Naive thymus-derived CD4-positive, alpha-beta T cell (primary cell): ENCODE data around the gene C9orf152. TPM values are rescaled to one million over a fixed set of nuclear protein-coding genes. Genes with fewer than 3 reads are reported as not detected.

Experiments
- ATAC-seq: fragments of 150-1000 bp; cut with Tn5 transposase; 2 replicates; pipeline ENCODE4 v1.10.0; 2021; ENCODE audit warnings: mild to moderate bottlenecking, moderate library complexity
- CTCF ChIA-PET: fragments of 350-600 bp; sonication (Branson Sonifier 250); formaldehyde crosslinking; loops from one replicate; lab custom pipeline; 2021; ENCODE audit warnings: antibody characterized with exemption; lab: Charles Lee
- POLR2A ChIA-PET: fragments of 350-600 bp; sonication (Branson Sonifier 250); formaldehyde crosslinking; loops from one replicate; lab custom pipeline; 2021; ENCODE audit warnings: antibody characterized with exemption, inconsistent platforms; lab: Charles Lee
- DNase-seq, 9 donors: peaks; one replicate each; pipeline versions ENCODE4 v3.0.0 to v3.0.0-alpha.2; 2020 to 2022; ENCODE audit warnings: mixed read lengths in 1 of 9
- H3K27ac ChIP-seq: one replicate; pipeline ENCODE4 v1.7.0; 2013; ENCODE audit warnings: mild to moderate bottlenecking, low read depth, low read length, moderate library complexity
- H3K27me3 ChIP-seq, 2 donors: one replicate each; pipeline ENCODE4 v1.7.0; 2013; ENCODE audit warnings: low read length in 2 of 2, mild to moderate bottlenecking in 2 of 2, moderate library complexity in 2 of 2; ENCODE audit not compliant: control insufficient read depth in 2 of 2, insufficient read depth in 2 of 2
- H3K36me3 ChIP-seq, 3 experiments: 1 replicate in 2 of 3; 2 replicates in 1 of 3; pipeline ENCODE4 v1.7.0; 2013; ENCODE audit warnings: low read length in 3 of 3, mild to moderate bottlenecking in 3 of 3, moderate library complexity in 1 of 3; ENCODE audit not compliant: insufficient read depth in 3 of 3, control insufficient read depth in 2 of 3
- H3K4me1 ChIP-seq, 2 donors: one replicate each; pipeline ENCODE4 v1.7.0; 2013; ENCODE audit warnings: low read length in 2 of 2, mild to moderate bottlenecking in 2 of 2, moderate library complexity in 1 of 2; ENCODE audit not compliant: control insufficient read depth in 2 of 2, insufficient read depth in 2 of 2
- H3K4me3 ChIP-seq: 2 replicates; pipeline ENCODE4 v1.7.0; 2013; ENCODE audit warnings: mild to moderate bottlenecking, low read length
- H3K9me3 ChIP-seq, 3 experiments: 1 replicate in 2 of 3; 2 replicates in 1 of 3; pipeline ENCODE4 v1.7.0; 2013; ENCODE audit warnings: low read length in 3 of 3; ENCODE audit not compliant: control insufficient read depth in 2 of 3
- H3K27ac Mint-ChIP-seq, 9 donors: one replicate each; pipeline ENCODE4 v1.8.0; 2020 to 2022; ENCODE audit warnings: mixed read lengths in 9 of 9, mild to moderate bottlenecking in 8 of 9, moderate library complexity in 5 of 9, inconsistent platforms in 2 of 9
- H3K27me3 Mint-ChIP-seq, 5 donors: one replicate each; pipeline ENCODE4 v1.8.0; 2021 to 2022; ENCODE audit warnings: mixed read lengths in 5 of 5, mild to moderate bottlenecking in 1 of 5
- H3K36me3 Mint-ChIP-seq, 5 donors: one replicate each; pipeline ENCODE4 v1.8.0; 2020 to 2022; ENCODE audit warnings: mixed read lengths in 5 of 5, mild to moderate bottlenecking in 3 of 5, inconsistent platforms in 1 of 5
- H3K4me1 Mint-ChIP-seq, 7 donors: one replicate each; pipeline ENCODE4 v1.8.0; 2020 to 2022; ENCODE audit warnings: mixed read lengths in 7 of 7, mild to moderate bottlenecking in 3 of 7, inconsistent platforms in 1 of 7
- H3K4me3 Mint-ChIP-seq, 10 donors: one replicate each; pipeline ENCODE4 v1.8.0; 2020 to 2022; ENCODE audit warnings: mild to moderate bottlenecking in 10 of 10, mixed read lengths in 10 of 10, moderate library complexity in 6 of 10, inconsistent platforms in 2 of 10
- H3K9me3 Mint-ChIP-seq, 11 donors: one replicate each; pipeline ENCODE4 v1.8.0; 2020 to 2022; ENCODE audit warnings: mixed read lengths in 11 of 11, mild to moderate bottlenecking in 4 of 11, inconsistent platforms in 1 of 11, moderate library complexity in 1 of 11
- intact Hi-C, 2 donors: fragments of 100-400 bp; cut with micrococcal nuclease; formaldehyde crosslinking; loops; one replicate each; pipeline ENCODE4 v1.15.1; 2023
- polyA plus RNA-seq, 2 donors: library from polyadenylated mRNA; unstranded; fragments of 300-500 nt; fragmentation: Illumina TruSeq; gene quantifications; one replicate each; pipeline ENCODE4 v1.2.3, GENCODE V29; 2021
- total RNA-seq, 6 experiments: library from RNA in 5 of 6; stranded (reverse) in 5 of 6; gene quantifications; 1 replicate in 5 of 6; 2 replicates in 1 of 6; pipeline ENCODE4 v1.2.3 and lab custom pipeline; 2021 to 2026

Gene C9orf152
- total and polyA plus RNA-seq, 7 experiments from 2014 or later = not detected

DNA sequence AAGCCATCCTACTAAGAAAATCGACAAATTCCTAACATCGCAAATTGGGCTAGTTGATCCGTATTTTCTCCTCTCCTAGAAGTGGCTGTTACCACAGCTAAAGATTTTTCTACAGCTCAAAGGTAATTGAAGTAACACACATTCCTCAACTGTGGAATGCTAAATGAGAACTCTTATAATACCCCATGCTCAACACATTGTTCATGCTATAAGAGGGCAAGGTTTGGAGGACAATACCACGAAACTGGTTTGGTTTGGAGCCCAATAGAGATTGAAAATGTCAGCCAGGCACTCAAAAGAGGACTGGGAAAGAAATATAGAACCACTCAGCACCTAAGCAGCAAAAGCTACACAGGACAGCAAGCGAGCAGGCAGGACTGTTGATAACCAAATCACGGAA lies 38.3 kb upstream of the C9orf152 start:
- H3K36me3 ChIP-seq = peaks cover 0 to 21% (median 7%) of the 10 kb centered on the region in 3 experiments
- H3K4me3 Mint-ChIP-seq = no peak overlapping the region
- CTCF ChIA-PET = no interaction called here
- DNase-seq (no peak), ATAC-seq (no peak)
- H3K27ac ChIP-seq = no peak overlapping the region
- H3K27me3 Mint-ChIP-seq = no peaks in the 10 kb centered on the region
- peaks cover 0 to 28% (median 0%) of the 10 kb centered on the region in 7 donors for H3K4me1 Mint-ChIP-seq
- POLR2A ChIA-PET = no interaction called here
- H3K4me1 ChIP-seq = no peaks in the 10 kb centered on the region
- intact Hi-C loops = no loop called here
- H3K4me3 ChIP-seq = no peak overlapping the region
- peaks cover 0 to 4% (median 0%) of the 10 kb centered on the region in 11 donors for H3K9me3 Mint-ChIP-seq
- H3K27ac Mint-ChIP-seq = no peak overlapping the region
- peaks cover 7 to 43% (median 19%) of the 10 kb centered on the region in 5 donors for H3K36me3 Mint-ChIP-seq
- H3K27me3 ChIP-seq = no peaks in the 10 kb centered on the region
- H3K9me3 ChIP-seq = no peaks in the 10 kb centered on the region

DNA sequence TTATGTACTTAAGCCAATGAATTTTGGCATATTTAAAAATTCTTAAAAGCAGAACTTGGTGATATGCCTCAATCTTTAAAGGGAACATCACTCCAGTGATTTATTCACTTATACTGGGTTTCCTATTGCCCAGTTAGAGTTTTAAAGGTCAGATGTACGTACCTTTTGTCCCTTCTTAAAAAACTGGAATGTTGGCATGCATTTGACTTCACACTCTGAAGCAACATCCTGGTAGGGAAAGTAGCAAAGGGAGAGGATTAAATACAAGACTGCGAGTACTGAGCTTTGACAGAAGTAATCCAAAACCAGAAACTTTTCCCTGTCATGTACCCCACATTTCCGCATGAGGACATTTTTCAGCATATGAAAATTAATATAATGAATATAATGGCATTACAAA lies 36.7 kb upstream of the C9orf152 start:
- Histone ChIP-seq H3K4me1 (no peaks in the 10 kb centered on the region), H3K27me3 (no peaks in the 10 kb centered on the region), H3K4me3 (no peak overlapping the region), H3K36me3 (peaks cover 0 to 12% (median 7%) of the 10 kb centered on the region in 3 experiments), H3K9me3 (no peaks in the 10 kb centered on the region), H3K27ac (no peak overlapping the region)
- CTCF ChIA-PET = no interaction called here
- intact Hi-C loops = no loop called here
- ATAC-seq (no peak), DNase-seq (no peak)
- Mint-ChIP-seq H3K4me1 (peaks cover 0 to 15% (median 0%) of the 10 kb centered on the region in 7 donors), H3K9me3 (peaks cover 0 to 4% (median 0%) of the 10 kb centered on the region in 11 donors), H3K36me3 (peaks cover 7 to 35% (median 18%) of the 10 kb centered on the region in 5 donors), H3K27me3 (no peaks in the 10 kb centered on the region), H3K27ac (no peak overlapping the region), H3K4me3 (no peak overlapping the region)
- POLR2A ChIA-PET = no interaction called here

DNA sequence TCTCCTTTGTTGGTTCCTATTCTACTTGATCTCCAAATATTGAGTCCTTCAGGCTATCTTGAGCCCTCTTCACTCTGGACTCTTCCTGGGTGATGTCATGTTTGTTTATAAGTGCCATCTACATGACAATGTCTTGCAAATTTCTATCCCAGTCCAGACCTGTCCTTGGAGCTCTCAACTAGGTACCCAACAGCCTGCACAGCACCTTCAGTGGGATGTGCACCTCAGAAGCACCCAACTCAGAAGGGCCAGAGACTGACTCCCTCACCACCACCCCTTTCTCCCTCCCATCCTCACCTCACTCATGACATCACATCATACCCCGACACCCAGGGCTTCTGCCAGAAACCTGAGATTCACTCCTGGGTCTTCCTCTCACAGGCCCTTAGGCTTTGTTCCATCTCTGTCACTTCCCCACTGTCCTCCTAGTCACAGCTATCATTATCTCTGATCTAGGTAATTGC lies 33.9 kb upstream of the C9orf152 start:
- Mint-ChIP-seq H3K4me3 (no peak overlapping the region), H3K9me3 (peaks cover 0 to 4% (median 0%) of the 10 kb centered on the region in 11 donors), H3K4me1 (peaks cover 0 to 5% (median 0%) of the 10 kb centered on the region in 7 donors), H3K36me3 (peaks cover 7 to 24% (median 18%) of the 10 kb centered on the region in 5 donors), H3K27ac (no peak overlapping the region), H3K27me3 (no peaks in the 10 kb centered on the region)
- H3K27ac ChIP-seq = no peak overlapping the region
- H3K36me3 ChIP-seq = peaks cover 0 to 9% (median 7%) of the 10 kb centered on the region in 3 experiments
- H3K9me3 ChIP-seq = no peaks in the 10 kb centered on the region
- ChIA-PET POLR2A (no interaction called here), CTCF (no interaction called here)
- DNase-seq (no peak), ATAC-seq (no peak)
- H3K4me3 ChIP-seq = no peak overlapping the region
- H3K27me3 ChIP-seq = no peaks in the 10 kb centered on the region
- no peaks in the 10 kb centered on the region for H3K4me1 ChIP-seq
- intact Hi-C loops = no loop called here

DNA sequence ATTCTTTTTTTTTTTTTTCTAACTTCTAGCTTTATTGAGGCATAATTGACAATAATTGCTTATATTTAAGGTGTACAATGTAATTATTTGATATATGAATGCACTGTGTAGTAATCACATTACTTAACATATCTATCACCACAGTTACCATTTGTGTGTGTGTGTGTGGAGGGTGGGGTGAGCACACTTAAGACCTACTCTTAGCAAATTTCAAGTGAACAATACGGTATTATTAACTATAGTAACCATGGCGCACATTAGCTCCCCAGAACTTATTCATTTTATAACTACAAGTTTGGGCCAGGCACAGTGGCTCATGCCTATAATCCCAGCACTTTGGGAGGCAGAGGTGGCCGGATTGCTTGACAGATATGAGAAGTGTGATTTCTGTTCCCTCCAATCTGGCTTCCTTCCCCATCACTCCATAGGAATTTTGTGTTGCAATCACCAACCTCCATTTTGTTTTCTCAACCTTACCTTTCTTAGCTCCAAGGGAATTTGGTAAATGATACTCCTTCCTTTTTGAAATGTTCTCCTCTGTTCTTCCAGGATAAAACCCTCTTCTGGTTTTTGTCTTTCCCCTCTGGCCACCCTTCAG lies 33.4 kb upstream of the C9orf152 start:
- no peak for DNase-seq
- no peak for ATAC-seq
- Mint-ChIP-seq H3K27me3 (peaks cover 0 to 3% (median 0%) of the 10 kb centered on the region in 5 donors), H3K4me1 (peaks cover 0 to 2% (median 0%) of the 10 kb centered on the region in 7 donors), H3K36me3 (peaks cover 7 to 19% (median 14%) of the 10 kb centered on the region in 5 donors), H3K4me3 (no peak overlapping the region), H3K27ac (no peak overlapping the region), H3K9me3 (peaks cover 0 to 4% (median 0%) of the 10 kb centered on the region in 11 donors)
- Histone ChIP-seq H3K27ac (no peak overlapping the region), H3K4me3 (no peak overlapping the region), H3K36me3 (peaks cover 0 to 7% (median 5%) of the 10 kb centered on the region in 3 experiments), H3K4me1 (no peaks in the 10 kb centered on the region), H3K27me3 (no peaks in the 10 kb centered on the region), H3K9me3 (no peaks in the 10 kb centered on the region)
- ChIA-PET CTCF (no interaction called here), POLR2A (no interaction called here)
- intact Hi-C loops = no loop called here

DNA sequence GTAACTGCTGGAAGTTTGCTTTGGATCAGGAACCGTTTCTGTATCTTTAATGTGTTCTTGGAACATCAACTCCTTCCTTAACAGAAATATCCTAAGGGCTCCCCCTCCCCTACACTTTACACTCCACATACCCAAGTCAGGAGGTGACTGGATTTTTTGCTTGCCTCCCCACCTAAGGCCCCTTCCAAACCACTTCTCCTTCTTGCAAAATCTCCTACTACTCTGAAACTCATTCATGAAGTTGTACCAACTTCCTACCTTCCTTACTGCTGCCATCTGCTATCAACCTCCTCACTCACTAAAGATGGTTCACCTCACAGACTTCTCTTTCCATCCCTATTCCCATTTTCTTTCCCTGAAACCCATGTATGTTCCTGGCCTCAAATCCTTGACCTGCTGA lies 32.2 kb upstream of the C9orf152 start:
- POLR2A ChIA-PET = no interaction called here
- intact Hi-C loops = no loop called here
- no peak for ATAC-seq
- DNase-seq = no peak
- CTCF ChIA-PET = no interaction called here
- H3K36me3 Mint-ChIP-seq = peaks cover 7 to 16% (median 11%) of the 10 kb centered on the region in 5 donors
- H3K9me3 ChIP-seq = no peaks in the 10 kb centered on the region
- no peak overlapping the region for H3K4me3 ChIP-seq
- no peak overlapping the region for H3K4me3 Mint-ChIP-seq
- no peaks in the 10 kb centered on the region for H3K4me1 ChIP-seq
- no peak overlapping the region for H3K27ac Mint-ChIP-seq
- H3K9me3 Mint-ChIP-seq = peaks cover 0 to 4% (median 0%) of the 10 kb centered on the region in 11 donors
- peaks cover 0 to 5% (median 0%) of the 10 kb centered on the region in 5 donors for H3K27me3 Mint-ChIP-seq
- H3K36me3 ChIP-seq = peaks cover 0 to 7% (median 0%) of the 10 kb centered on the region in 3 experiments
- no peak overlapping the region for H3K27ac ChIP-seq
- no peaks in the 10 kb centered on the region for H3K4me1 Mint-ChIP-seq
- H3K27me3 ChIP-seq = no peaks in the 10 kb centered on the region

DNA sequence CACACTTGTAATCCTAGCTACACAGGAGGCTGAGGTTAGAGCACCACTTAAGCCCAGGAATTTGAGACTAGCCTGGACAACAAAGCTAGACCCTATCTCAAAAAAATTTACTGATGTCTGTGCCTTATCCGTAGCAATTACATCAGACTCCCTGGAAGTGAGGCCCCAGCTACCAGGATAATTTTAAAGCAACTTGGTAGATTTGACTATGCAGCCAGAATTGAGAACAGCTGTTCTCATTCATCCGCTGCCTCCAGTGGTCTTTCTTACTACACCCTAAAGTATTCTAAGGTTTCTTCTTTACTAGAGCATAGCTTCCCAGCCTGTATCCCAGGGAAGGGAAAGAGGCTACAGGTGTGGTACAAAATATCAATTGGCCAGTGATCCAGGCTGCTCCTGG lies 20.4 kb upstream of the C9orf152 start:
- H3K4me1 ChIP-seq = no peaks in the 10 kb centered on the region
- no peaks in the 10 kb centered on the region for H3K27me3 ChIP-seq
- Mint-ChIP-seq H3K9me3 (peaks cover 0 to 3% (median 0%) of the 10 kb centered on the region in 11 donors), H3K4me1 (no peaks in the 10 kb centered on the region), H3K4me3 (no peak overlapping the region), H3K27ac (no peak overlapping the region), H3K27me3 (peaks cover 0 to 30% (median 4%) of the 10 kb centered on the region in 5 donors), H3K36me3 (no peaks in the 10 kb centered on the region)
- no peaks in the 10 kb centered on the region for H3K9me3 ChIP-seq
- DNase-seq = no peak
- H3K27ac ChIP-seq = no peak overlapping the region
- ChIA-PET CTCF (no interaction called here), POLR2A (no interaction called here)
- H3K36me3 ChIP-seq = no peaks in the 10 kb centered on the region
- intact Hi-C loops = no loop called here
- no peak overlapping the region for H3K4me3 ChIP-seq
- no peak for ATAC-seq

DNA sequence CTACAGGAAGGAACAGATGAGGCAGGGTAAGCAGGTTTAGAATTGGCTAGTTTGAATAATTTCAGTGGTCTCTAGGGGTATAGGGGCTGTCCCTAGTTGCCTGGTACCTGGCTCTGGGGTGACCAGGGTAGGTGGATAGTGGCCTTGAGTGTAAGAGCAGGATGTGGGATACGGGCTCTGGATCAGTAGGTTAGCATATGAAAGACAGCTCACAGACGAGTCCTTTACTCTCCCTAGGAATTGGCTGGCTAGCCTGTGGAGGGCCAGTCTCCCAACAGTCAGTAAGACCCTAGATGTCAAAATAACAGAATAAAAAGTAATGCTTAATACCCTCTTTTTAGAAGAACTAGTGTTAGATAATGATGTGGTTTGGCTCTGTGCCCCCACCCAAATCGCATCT lies 16.6 kb upstream of the C9orf152 start:
- H3K9me3 Mint-ChIP-seq = peaks cover 0 to 1% (median 0%) of the 10 kb centered on the region in 11 donors
- peaks cover 0 to 38% (median 5%) of the 10 kb centered on the region in 5 donors for H3K27me3 Mint-ChIP-seq
- no peak overlapping the region for H3K4me3 Mint-ChIP-seq
- Histone ChIP-seq H3K9me3 (no peaks in the 10 kb centered on the region), H3K36me3 (no peaks in the 10 kb centered on the region), H3K4me1 (no peaks in the 10 kb centered on the region), H3K4me3 (no peak overlapping the region), H3K27ac (no peak overlapping the region), H3K27me3 (no peaks in the 10 kb centered on the region)
- no peak overlapping the region for H3K27ac Mint-ChIP-seq
- H3K4me1 Mint-ChIP-seq = no peaks in the 10 kb centered on the region
- DNase-seq (no peak), ATAC-seq (no peak)
- H3K36me3 Mint-ChIP-seq = no peaks in the 10 kb centered on the region
- POLR2A ChIA-PET = no interaction called here
- CTCF ChIA-PET = no interaction called here
- intact Hi-C loops = no loop called here
